ENCODE results near the gene NLRP12.
"Not testable (repeated sequence)": the region's sequence is repeated elsewhere in the genome, so short reads cannot be mapped to it uniquely, and the experiment has no call there.

GRCh38 chr19:53769696-53770309 is 54.3 kb downstream of the NLRP12 start:
- TF ChIP-seq YY1 (IDR thresholded peaks at IDR 0.05; ENCODE audit: insufficient read depth, insufficient read length); SUZ12 (IDR thresholded peaks at IDR 0.05; ENCODE audit: extremely low read depth, insufficient read depth, insufficient read length); ZNF274 (IDR thresholded peaks at IDR 0.05; ENCODE audit: low read depth, low read length): not testable (repeated sequence)

Data from NT2/D1 (cell line).